PC-3 (cell line): ENCODE measurements around the gene DIAPH1. TPM values are rescaled to one million over a fixed set of nuclear protein-coding genes. Genes with fewer than 3 reads are reported as not detected.

Experiments
- ATAC-seq: fragments of 200-7000 bp; cut with Tn5 transposase; 2 replicates; pipeline ENCODE4 v1.9.1; 2020; ENCODE audit warnings: mild to moderate bottlenecking, moderate library complexity
- BruUV-seq: library from RNA; stranded (reverse); fragments of 400-500 nt; replicated peaks from 2 replicates; lab custom pipeline; 2021; lab: Mats Ljungman, UMichigan
- CTCF ChIA-PET: fragments of 300-600 bp; sonication (Branson Sonifier 250); formaldehyde crosslinking; loops from one replicate; lab custom pipeline; 2022; ENCODE audit warnings: antibody characterized with exemption; lab: Charles Lee
- POLR2A ChIA-PET: fragments of 300-600 bp; sonication (Branson Sonifier 250); formaldehyde crosslinking; loops from one replicate; lab custom pipeline; 2022; ENCODE audit warnings: antibody characterized with exemption; ENCODE audit not compliant: unreplicated experiment; lab: Charles Lee
- DNase-seq: peaks from one replicate; pipeline ENCODE4 v3.0.0-alpha.2; 2015
- H2AFZ ChIP-seq: fragments of 300-600 bp; sonication (generic); 2 replicates; pipeline ENCODE4 v1.6.0; 2016; ENCODE audit warnings: antibody characterized with exemption, low read length
- H3F3A ChIP-seq: fragments of 300-600 bp; sonication (generic); one replicate; pipeline ENCODE4 v1.6.0; 2017; ENCODE audit warnings: antibody characterized with exemption, low read length, control low read depth, mild to moderate bottlenecking; ENCODE audit not compliant: unreplicated experiment
- H3K27ac ChIP-seq: fragments of 300-600 bp; sonication (generic); 2 replicates; pipeline ENCODE4 v1.5.1; 2016; ENCODE audit warnings: mild to moderate bottlenecking, low read length
- H3K27me3 ChIP-seq: fragments of 300-600 bp; sonication (generic); 2 replicates; pipeline ENCODE4 v1.6.1; 2016; ENCODE audit warnings: low read length, mixed read lengths
- H3K36me3 ChIP-seq: fragments of 300-600 bp; sonication (generic); 2 replicates; pipeline ENCODE4 v1.6.1; 2016; ENCODE audit warnings: low read depth, mixed run types, low read length, mixed read lengths
- H3K4me1 ChIP-seq: fragments of 300-600 bp; sonication (generic); 2 replicates; pipeline ENCODE4 v1.5.1; 2016; ENCODE audit warnings: low read length; ENCODE audit not compliant: insufficient read depth
- H3K4me2 ChIP-seq: fragments of 300-600 bp; sonication (generic); 2 replicates; pipeline ENCODE4 v1.6.0; 2016; ENCODE audit warnings: low read length
- H3K4me3 ChIP-seq: fragments of 300-600 bp; sonication (generic); 2 replicates; pipeline ENCODE4 v1.5.1; 2016; ENCODE audit warnings: mild to moderate bottlenecking, low read length, mixed read lengths
- H3K79me2 ChIP-seq: fragments of 300-600 bp; sonication (generic); 2 replicates; pipeline ENCODE4 v1.6.1; 2017; ENCODE audit warnings: low read length, mixed read lengths
- H3K9ac ChIP-seq: fragments of 300-600 bp; sonication (generic); 2 replicates; pipeline ENCODE4 v1.6.0; 2016; ENCODE audit warnings: mild to moderate bottlenecking, low read length
- H3K9me2 ChIP-seq: fragments of 300-600 bp; sonication (generic); replicated peaks from 2 replicates; pipeline ENCODE4 v1.6.1; 2016; ENCODE audit warnings: mixed run types, low read length, mixed read lengths
- H3K9me3 ChIP-seq: fragments of 300-600 bp; sonication (generic); 2 replicates; pipeline ENCODE4 v1.6.1; 2016; ENCODE audit warnings: low read length, mixed read lengths
- H4K20me1 ChIP-seq: fragments of 300-600 bp; sonication (generic); 2 replicates; pipeline ENCODE4 v1.6.1; 2016; ENCODE audit warnings: low read length, mixed read lengths
- CTCF ChIP-seq: fragments of 300-600 bp; sonication (generic); conservative IDR thresholded peaks from 2 replicates; pipeline ENCODE4 v1.5.1; 2017; ENCODE audit warnings: antibody characterized with exemption, low read depth, mild to moderate bottlenecking, low read length
- EZH2 ChIP-seq: fragments of 300-600 bp; sonication (generic); IDR thresholded peaks from one replicate; pipeline ENCODE4 v1.6.1; 2017; ENCODE audit warnings: antibody characterized with exemption, mild to moderate bottlenecking, low read length; ENCODE audit not compliant: unreplicated experiment
- EZH2phosphoT487 ChIP-seq: fragments of 300-600 bp; sonication (generic); IDR thresholded peaks from 2 replicates; pipeline ENCODE4 v1.6.1; 2018; ENCODE audit warnings: mild to moderate bottlenecking, antibody characterized with exemption, low read length, borderline replicate concordance
- intact Hi-C: fragments of 100-400 bp; cut with micrococcal nuclease; formaldehyde crosslinking; loops from 2 replicates; pipeline ENCODE4 v1.9.0; 2023
- total RNA-seq: library from RNA; depleted of rRNA; stranded (reverse); fragments of >200 nt; gene quantifications from 2 replicates; pipeline ENCODE4 v1.2.3, GENCODE V29; 2014

Gene DIAPH1
- total RNA-seq, 1 experiment from 2014 or later = 51.9 TPM

- DNase-seq (no peak), ATAC-seq (no peak)
- Histone ChIP-seq H3F3A (peaks cover 10% of the 10 kb centered on the region), H4K20me1 (no peaks in the 10 kb centered on the region), H3K4me2 (peak overlapping the region; percentile 48), H3K27me3 (no peaks in the 10 kb centered on the region), H3K9ac (peak overlapping the region; percentile 67), H3K9me2 (no peaks in the 10 kb centered on the region), H3K36me3 (peaks cover 59% of the 10 kb centered on the region), H3K4me1 (peaks cover 45% of the 10 kb centered on the region), H3K4me3 (no peak overlapping the region), H3K27ac (peak overlapping the region; percentile 100), H3K9me3 (no peaks in the 10 kb centered on the region), H3K79me2 (peaks cover 12% of the 10 kb centered on the region; the same call in 1 of the 2 replicates), H2AFZ (no peak overlapping the region)
- ChIA-PET CTCF (no interaction called here), POLR2A (interaction anchor here (0.6 kb wide), 1 partner anchor 117 kb away, joined by 3 read pairs; the partner anchor contains the start of genes HDAC3 and RELL2)
- no TSS peak for BruUV-seq
- intact Hi-C loops = loop anchor here (2.0 kb wide), 1 partner anchor 31 kb away; the partner anchor contains the start of gene PCDHGC5
- TF ChIP-seq CTCF (no peak), EZH2phosphoT487 (no peak), EZH2 (no peak)
Observed at GRCh38 chr5:141519605-141520565, 98.9 kb downstream of the DIAPH1 start.

GRCh38 chr5:141518618-141519015, 100.2 kb downstream of the DIAPH1 start:
- POLR2A ChIA-PET = interaction anchor here (0.5 to 0.7 kb wide), 2 partner anchors 42 to 111 kb away, joined by 4 read pairs; no protein-coding TSS in a partner anchor

More at GRCh38 chr5:141518618-141519015, 100.2 kb downstream of the DIAPH1 start:
- Histone ChIP-seq H3K36me3 (peaks cover 47% of the 10 kb centered on the region), H3K27me3 (no peaks in the 10 kb centered on the region), H3K9me2 (no peaks in the 10 kb centered on the region), H4K20me1 (no peaks in the 10 kb centered on the region), H3K9ac (no peak overlapping the region), H3K4me3 (no peak overlapping the region), H3K9me3 (no peaks in the 10 kb centered on the region), H3F3A (peaks cover 10% of the 10 kb centered on the region), H3K79me2 (peaks cover 6% of the 10 kb centered on the region; the same call in 1 of the 2 replicates), H3K27ac (no peak overlapping the region), H2AFZ (no peak overlapping the region), H3K4me1 (peaks cover 37% of the 10 kb centered on the region), H3K4me2 (no peak overlapping the region)
- intact Hi-C loops = no loop called here
- CTCF ChIA-PET = interaction anchor here (0.7 kb wide), 1 partner anchor 9 kb away, joined by 6 read pairs; no protein-coding TSS in a partner anchor
- no TSS peak for BruUV-seq
- DNase-seq (no peak), ATAC-seq (no peak)
- TF ChIP-seq EZH2phosphoT487 (no peak), EZH2 (no peak), CTCF (no peak)
